Activated gamma-delta T cell treated with Interleukin-2 at 50 U/mL for 16 hours (primary cell): ENCODE measurements around the gene KDM4B.

Experiments used
- DNase-seq: peaks from one replicate; pipeline ENCODE4 v3.0.0-alpha.2; 2020

The KDM4B gene

DNA sequence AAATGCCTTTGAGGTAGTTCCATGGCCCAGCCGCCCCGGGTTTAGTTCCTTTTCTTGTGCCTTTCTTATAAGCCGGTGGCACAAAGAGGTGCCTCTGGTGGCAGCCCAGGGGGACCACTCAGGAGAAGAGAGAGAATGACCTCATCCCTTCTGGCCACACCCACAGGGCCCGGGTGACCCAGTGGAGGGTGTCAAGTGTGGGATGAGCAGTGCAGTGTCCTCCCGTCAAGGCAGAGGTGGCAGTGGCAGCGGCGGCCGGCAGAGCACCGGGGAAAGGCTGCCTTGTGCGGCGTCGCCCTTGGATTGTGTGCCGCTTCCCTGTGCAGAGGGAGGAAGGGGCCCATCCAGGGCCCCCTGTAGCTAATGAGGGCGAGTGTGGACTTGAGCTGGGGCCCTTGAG, 47.9 kb downstream of the KDM4B start:
- DNase-seq = no peak

DNA sequence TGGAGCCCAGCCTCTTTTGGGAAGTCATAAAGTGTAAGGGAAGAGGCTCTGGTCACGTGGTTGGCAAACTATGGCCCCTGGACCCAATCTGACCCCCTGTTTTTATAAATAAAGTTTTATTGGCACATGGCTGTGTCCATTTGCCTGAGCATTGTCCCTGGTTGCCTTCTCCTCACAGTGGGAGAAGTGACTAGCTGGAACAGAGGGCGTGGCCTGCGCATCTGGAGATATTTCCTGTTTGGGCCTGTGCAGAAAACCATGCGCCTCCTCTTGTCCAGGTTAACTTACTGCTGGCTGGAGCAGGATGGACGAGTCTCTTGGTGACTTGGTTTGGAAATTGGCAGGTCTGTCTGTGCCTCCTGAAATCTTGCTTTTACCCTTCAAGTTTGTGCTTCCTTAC, 48.3 kb downstream of the KDM4B start:
- no peak for DNase-seq

DNA sequence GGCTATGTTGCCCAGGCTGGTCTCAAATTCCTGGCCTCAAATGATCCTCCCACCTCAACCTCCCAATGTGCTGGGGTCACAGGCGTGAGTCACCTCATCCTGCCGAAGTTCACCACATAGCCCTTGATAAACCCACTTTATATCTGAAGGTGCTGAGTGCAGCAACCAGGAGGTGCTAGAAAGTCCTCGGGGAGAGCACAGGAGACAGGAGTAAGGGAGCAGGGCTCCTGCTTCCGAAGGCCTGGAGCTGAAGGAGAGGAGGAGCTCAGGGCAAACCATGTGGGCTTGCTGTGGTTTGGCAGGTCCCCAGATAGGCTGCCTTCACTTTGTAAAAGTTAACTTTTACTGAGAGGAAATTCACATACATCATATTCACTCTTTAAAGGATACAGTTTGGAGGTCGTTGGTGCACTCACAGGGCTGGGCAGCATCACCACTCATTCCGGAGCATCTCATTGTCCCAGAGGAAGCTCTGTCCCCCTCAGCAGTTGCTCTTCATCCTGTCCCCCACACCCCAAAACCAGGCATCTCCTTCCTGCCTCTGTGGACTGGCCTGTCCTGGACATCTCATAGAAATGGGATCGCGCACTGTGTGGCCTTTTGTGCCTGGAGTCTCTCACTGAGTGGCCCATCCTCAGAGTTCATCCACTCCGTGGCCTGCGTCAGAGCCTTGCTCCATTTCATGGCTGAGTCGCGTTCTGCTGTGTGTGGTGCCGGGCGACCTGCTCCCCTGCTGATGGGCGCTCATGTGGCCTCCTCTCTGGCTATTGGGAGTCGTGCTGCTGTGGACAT, 49.5 kb downstream of the KDM4B start:
- no peak for DNase-seq

- DNase-seq = no peak
These were observed 51.5 kb downstream of the KDM4B start for GRCh38 chr19:5020368-5020767.

- DNase-seq = no peak
These were observed 52.1 kb downstream of the KDM4B start for GRCh38 chr19:5021046-5021445.

- no peak for DNase-seq
These were observed 53.4 kb downstream of the KDM4B start for GRCh38 chr19:5022066-5022860.

DNA sequence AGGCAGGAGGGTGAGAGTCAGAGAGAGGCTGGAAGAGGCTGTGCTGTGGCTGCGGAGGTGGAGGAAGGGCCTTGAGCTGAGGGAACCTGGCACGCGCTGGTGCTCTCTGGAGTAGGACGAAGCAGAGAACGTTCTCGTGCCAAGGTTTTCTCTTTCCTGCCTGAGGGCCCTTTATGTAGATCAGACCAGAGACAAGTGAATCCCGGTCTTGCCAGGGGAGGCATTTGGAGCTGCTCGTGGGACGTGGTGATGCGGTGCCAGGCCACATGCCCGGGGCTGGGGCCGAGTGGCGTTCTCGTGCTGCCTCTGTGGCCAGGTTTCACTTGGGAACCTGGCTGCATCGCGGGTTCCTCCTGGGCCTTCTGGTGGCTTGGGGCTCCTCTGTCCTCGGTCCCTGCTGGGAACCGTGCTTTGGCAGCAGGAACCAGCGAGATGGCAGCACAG, 54.2 kb downstream of the KDM4B start:
- DNase-seq = no peak

DNA sequence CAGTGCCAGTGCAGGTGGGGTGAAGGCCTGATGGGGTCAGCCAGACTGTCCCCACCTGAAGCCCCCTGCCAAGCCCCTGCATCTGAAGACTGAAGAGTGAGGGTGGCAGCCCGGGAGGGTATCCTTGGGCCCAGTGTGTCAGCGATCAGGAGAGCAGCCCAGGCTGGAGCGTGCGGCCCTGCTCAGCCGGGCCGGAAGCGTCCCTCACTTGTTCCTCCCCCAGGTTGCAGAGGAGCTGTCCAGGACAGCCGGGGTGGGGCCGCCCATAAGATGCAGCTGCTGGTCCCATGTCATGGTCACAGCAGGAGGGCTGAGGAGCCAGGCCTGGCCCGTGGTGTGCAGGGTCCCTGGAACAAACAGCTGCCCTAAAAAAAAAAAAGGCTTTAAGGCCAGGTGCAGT, 55.4 kb downstream of the KDM4B start:
- no peak for DNase-seq

- no peak for DNase-seq
These were observed 56.1 kb downstream of the KDM4B start for GRCh38 chr19:5025027-5025426.

DNA sequence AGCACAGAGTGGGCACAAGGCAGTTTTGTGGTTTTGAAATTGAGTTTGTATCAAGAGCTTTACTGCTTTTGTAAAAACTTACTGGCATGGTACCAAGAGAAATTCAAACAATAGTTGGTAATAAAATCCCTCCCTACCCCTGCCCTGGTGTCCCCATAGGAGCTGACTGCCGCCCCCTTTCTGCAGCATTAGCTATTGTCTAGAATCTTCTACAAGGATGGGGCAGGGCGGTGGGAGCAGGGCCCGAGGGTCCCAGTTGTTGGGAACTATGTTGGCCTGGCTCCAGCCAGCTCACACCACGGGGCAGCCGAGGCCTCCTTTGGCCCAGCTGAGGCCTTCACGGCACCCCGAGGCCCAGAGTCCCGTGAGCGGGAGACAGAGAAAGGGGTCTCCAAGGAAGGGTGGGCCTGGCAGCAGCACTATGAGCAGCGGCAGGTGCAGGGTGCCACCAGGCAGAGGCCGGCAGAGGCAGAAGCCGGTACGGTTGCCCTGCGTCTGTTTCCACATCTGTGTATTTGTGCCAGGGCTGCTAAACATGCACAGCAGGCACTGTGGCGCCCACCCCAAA, 57.9 kb downstream of the KDM4B start:
- DNase-seq = no peak

DNA sequence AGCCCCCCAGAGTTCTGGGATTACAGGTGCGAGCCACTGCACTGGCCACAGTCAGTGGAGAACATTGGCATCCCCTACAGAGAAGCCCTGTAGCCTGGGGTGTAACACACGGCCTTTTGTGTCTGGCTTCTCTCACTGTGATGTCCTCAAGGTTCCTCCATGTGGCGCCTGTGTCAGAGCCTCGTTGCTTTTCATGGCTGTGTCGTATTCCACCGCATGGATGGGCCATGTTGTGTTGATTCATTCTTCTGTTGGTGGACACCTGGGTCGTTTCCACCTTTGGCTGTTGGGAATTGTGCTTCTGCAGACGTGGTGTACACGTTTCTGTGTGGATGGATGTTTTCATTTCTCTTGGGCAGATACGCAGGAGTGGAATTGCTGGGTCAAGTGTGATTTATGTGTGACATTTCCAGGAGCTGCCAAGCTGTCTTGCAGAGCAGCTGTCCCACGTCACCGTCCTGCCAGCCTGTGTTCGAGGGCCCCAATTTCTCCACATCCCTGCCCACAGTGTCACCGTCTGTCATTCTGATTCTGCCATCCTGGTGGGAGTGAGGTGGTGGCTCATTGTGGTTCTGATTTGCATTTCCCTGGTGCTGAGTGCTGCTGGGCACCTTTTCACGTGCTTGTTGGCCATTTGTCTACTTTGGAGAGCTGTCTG, 59.4 kb downstream of the KDM4B start:
- no peak for DNase-seq

- peak; percentile 55 for DNase-seq
These were observed 60.7 kb downstream of the KDM4B start for GRCh38 chr19:5029596-5029995.

DNA sequence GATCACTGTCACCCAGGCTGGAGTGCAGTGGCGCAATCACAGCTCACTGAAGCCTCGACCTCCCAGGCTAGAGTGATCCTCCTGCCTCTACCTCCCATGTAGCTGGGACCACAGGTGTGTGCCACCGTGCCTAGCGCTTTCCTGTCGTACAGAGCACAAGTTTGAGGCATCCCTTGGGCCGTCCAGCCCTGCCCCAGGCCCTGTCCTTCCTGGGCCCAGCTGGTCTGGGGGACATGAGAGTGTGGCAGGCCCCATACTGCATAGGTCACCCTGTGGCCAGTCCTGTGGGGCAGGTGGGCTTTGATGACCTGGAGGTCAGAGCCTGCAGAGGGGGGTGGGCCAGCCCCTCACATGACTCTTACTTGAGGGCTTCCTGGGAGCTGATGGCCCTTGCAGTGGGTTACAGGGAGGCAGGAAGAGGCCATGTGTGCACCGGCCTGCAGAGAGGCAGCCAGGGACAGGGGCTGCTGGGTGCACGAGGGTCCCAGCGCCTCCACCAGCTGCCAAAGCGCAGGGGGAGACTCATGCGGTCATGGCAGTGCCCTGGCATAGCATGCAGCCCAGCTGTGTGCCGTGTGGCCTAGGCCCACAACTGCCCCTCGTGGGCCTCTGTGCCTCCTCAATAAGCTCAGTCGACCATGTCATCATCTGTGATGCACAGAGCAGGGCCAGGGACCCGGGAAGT, 61.4 kb downstream of the KDM4B start:
- no peak for DNase-seq

DNA sequence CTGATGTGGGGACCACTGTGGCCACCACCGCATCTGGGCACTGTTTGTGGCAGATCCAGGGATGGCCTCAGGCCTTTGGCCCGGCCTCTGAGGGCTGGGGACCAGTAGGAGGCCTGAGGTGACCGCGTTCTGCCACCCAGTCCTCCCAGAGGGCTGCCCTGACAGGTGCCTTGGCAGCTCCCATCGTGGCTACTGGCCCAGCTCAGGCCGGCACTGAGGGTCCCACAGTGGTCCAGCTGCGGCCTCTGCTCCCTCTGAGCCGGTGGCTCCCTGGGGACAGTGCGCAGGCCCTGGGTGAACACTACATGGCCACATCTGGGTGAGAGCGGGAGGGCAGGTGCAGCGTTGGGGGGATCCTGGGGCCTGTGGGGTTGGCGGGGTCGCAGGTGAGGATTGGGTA, 61.9 kb downstream of the KDM4B start:
- no peak for DNase-seq

GRCh38 chr19:5031231-5032100, 62.6 kb downstream of the KDM4B start:
- DNase-seq = peak; percentile 80

DNA sequence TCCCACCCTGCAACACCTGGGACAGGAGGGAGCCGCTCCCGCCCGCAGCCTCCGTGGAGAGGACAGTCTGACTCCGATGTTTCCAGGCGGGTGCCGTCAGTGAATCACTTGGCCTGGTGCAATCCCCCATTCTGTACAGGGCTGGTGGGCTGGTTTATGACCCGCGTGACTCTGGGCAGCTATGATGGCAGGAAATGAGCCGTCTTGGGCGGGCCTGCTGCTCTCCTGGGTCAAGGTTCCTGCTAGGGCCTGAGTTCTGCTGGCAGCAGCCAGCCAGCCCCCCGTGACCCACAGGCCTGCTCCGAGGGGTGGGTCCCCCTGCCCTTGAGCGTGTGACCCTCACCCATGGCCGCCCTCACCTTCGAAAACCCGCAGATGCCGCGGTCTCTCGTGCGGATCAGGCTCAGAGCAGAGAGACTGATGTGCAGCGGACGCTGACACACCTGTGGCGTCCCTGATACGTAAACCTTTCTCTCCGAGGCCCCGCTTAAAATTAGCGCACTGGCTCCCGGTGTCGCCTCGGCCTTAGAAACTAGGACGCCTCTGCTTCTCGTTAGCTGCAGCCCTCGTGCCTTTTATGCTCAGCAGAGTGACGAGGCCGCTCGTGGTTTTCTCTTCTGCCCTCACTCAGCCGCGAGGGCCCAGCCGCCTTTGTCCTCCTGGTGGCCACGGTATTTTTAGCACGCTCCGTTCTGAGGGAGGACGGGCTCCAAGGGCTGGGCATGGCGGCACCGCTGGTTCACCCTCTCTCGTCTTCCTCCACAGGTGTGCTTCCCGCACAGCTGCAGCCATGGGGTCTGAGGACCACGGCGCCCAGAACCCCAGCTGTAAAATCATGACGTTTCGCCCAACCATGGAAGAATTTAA, 63.4 kb downstream of the KDM4B start:
- no peak for DNase-seq

GRCh38 chr19:5035105-5035761, 66.3 kb downstream of the KDM4B start:
- DNase-seq = no peak

GRCh38 chr19:5035793-5036697, 67.1 kb downstream of the KDM4B start:
- no peak for DNase-seq
